ENCODE results near the gene USO1.
"Not testable (repeated sequence)": the region's sequence is repeated elsewhere in the genome, so short reads cannot be mapped to it uniquely, and the experiment has no call there.

Gene USO1

DNA sequence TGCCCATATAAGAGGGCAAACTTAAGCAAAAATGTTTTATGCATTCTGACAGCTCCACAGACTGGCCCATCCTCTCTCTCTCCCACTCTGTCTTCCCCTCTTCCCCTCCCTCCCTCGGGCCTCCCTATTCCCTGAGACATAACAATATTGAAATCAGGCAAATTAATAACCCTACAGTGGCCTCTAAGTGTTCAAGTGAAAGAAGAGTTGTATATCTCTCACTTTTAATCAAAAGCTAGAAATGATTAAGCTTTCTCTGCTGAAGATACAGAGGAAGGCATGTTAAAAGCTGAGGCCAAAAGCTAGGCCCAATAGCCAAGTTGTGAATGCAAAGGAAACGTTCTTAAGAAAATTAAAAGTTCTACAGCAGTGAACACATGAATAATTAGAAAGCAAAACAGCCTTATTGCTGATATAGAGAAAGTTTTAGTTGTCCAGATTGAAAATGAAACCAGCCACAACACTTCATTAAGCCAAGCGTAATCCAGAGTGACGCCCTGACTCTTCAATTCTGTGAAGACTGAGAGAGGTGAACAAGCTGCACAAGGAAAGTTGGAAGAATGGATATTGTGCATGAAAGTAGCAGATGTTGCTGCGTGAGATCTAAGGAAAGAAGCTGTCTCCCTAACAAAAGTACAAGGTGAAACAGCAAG is 54.9 kb downstream of the USO1 start:
- DNase-seq, result no peak

- no peak for DNase-seq
Observed at GRCh38 chr4:75781305-75781704, 56.9 kb downstream of the USO1 start.

DNA sequence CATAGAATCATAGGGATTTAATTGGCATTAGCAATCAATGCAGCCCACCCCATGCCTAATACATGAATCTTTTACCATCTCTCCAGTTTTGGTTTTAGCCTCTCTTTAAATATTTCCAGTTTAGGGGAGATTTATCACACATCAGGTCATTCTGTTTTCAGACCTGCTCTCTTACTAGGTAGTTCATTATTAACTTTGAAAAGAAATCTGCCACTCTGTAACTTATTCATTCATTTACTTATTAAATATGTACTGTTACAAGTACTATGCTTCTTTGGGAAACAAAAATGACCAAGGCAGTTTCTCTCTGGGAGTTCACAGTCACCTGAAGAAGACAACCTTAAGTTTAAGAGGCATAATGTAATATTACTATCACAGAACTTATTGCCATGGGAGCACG is 62.1 kb downstream of the USO1 start:
- DNase-seq, result no peak

GRCh38 chr4:75786938-75787337 is 62.6 kb downstream of the USO1 start:
- no peak for DNase-seq

DNA sequence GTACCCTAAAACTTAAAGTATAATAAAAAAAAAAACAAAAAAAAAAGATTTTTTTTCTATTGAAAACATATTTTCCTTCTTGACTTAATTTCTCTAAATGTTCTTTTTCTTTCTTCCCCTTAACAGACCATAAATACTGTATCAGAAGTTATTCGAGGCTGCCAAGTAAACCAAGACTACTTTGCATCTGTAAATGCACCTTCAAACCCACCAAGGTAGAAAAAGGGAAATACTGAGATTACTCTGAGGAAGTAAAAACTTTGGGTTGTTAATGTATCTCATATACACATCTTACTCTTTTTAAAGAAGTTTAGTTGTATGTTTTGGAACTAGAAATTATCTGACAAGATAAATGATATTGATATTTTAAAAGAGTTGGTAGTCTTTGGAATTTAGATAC is 65.6 kb downstream of the USO1 start:
- no peak for DNase-seq

DNA sequence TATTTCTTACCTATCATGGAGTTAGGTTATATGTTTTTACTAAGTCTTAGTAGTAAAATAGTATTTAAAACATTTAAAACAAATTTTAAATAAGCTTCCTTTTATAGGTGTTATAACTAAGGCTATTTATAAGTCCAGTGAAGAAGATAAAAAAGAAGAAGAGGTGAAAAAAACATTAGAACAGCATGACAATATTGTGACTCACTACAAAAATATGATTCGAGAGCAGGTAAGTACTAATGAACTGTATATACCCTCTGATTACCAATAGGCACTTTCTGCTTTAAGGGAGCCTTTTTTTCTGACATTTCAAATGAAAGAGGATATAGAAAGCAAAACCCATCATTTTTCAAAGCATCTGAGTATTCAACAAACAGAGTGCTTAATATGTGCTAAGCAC is 76.6 kb downstream of the USO1 start:
- no peak for DNase-seq

- DNase-seq, result not testable (repeated sequence)
Observed at GRCh38 chr4:75806035-75806434, 81.7 kb downstream of the USO1 start.

DNA sequence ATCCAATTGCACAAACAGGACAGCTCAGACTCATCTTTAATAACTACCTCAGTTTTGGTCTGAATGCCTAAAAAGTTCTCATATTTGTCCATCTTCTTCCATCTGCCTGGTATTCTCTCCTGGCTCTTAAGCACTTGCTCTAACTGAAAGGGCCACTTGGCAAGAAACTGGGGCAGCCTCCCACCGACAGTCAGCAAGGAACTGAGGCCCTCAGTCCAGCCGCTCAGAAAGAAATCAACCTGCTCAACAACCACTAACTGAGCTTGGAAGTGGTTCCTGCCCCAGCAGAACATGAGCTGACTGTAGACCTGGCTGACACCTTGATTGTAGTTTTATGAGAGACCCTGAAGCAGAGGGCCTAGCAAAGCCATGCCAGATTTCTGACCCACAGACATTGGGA is 93.5 kb downstream of the USO1 start:
- DNase-seq, result no peak

DNA sequence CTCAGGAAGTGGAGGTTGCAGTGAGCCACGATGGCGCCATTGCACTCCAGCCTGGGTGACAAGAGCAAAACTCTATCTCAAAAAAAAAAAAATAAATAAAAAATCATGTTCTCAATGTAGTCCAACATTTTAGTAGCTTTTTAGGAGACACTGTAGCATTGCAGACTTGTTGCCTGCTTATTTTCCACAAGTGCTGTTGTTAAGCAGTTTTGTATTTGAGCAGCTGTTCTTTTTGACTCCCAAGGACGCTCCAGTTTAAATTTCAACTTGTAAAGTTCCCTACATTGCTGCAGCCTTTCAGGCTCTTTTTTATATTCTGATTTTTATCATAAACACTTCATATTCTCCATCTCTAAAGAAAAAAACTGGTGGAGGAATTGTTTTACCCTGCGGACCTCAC is 94.7 kb downstream of the USO1 start:
- no peak for DNase-seq

- DNase-seq, result no peak
Observed at GRCh38 chr4:75820197-75820596, 95.8 kb downstream of the USO1 start.

- DNase-seq, result no peak
Observed at GRCh38 chr4:75820676-75821075, 96.3 kb downstream of the USO1 start.

GRCh38 chr4:75821216-75821615 is 96.8 kb downstream of the USO1 start:
- no peak for DNase-seq

- DNase-seq, result no peak
Observed at GRCh38 chr4:75821966-75822365, 97.6 kb downstream of the USO1 start.

DNA sequence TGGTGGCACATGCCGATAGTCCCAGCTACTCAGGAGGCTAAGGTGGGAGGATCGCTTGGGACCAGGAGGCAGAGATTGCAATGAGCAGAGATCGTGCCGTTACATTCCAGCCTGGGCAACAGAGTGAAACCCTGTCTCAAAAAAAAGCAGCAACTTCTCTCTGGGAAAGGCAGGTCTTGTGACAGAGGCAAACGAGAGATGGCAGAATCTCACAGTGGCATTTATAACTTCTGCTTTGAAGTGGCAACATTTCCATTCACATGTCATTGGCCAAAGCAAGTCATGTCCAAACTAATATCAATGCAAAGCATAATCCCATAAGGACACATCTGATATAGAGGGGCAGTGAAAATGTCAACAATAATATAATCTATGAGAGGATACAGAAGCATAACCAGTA is 98.0 kb downstream of the USO1 start:
- DNase-seq, result no peak

DNA sequence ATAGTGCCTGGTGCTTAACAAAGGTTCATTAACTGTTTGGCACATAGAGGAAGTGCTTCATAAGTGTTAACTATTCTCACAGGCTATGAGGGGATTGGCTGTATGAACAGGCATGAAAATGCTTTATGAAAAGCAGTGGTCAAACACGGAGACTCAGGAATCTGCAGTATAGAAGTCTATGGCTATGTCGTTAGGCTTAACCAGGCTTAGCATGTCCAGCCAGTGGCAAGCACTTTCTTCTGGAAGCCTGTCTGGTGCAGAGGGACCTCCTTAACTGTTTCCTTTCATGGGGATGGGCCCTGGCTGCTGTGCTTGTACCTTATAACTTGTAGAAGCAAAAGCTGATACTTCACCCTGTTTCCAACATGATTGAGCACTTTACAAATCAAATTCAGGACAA is 99.4 kb downstream of the USO1 start:
- DNase-seq, result no peak

- DNase-seq, result no peak
Observed at GRCh38 chr4:75830906-75831305, 106.5 kb downstream of the USO1 start.

- no peak for DNase-seq
Observed at GRCh38 chr4:75831856-75832405, 107.6 kb downstream of the USO1 start.

- no peak for DNase-seq
Observed at GRCh38 chr4:75834095-75834771, 109.9 kb downstream of the USO1 start.

DNA sequence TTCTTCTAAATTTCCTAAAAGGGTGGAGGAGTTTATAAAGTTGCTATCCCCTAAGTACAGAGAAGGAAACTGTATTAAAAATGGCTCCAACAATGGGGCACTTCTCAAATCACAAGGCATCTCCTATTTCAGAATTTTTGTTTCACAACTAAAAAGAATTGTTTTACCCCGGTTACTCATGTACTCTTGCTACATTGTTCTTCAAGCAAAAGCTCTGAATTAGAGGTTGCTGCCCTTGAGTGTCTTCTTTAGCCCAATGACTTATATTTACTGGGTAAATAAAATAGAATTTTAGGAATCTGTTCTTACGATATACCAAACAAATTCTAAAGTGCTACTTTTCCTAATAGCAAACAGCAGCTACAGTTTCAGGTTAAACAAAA is 110.4 kb downstream of the USO1 start:
- no peak for DNase-seq

- no peak for DNase-seq
Observed at GRCh38 chr4:75841641-75842520, 117.5 kb downstream of the USO1 start.

DNA sequence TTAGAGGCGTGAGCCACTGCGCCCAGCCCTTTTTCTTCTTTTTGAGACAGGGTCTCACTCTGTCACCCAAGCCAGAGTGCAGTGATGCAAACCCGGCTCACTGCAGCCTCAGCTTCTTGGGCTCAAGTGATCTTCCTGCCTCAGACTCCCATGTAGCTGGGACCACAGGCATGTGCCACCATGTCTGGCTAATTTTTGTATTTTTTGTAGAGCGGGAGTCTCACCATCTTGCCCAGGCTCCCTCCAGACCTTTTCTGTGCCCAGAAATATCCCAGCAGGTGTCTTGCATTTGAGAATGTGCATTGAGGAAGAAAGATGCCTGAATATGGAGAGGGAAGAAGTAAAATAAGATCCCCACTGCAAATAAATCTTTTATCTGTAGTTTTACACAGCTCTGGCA is 119.2 kb downstream of the USO1 start:
- no peak for DNase-seq

GRCh38 chr4:75844151-75844662 is 119.8 kb downstream of the USO1 start:
- DNase-seq, result no peak

- no peak for DNase-seq
Observed at GRCh38 chr4:75845992-75846391, 121.6 kb downstream of the USO1 start.
